Measurements from ENCODE around the gene TCTN3.

TCTN3 gene

GRCh38 chr10:95655571-95656290 lies 38.0 kb downstream of the TCTN3 start (continued):
- TF ChIP-seq HIC1 (tag by site-specific recombination; IDR thresholded peaks at IDR 0.05): no peak

- ChIA-PET CTCF (interaction anchor here (2.3 kb wide), 1 partner anchor 40 kb away, joined by 8 read pairs; the partner anchor contains the start of gene TCTN3), POLR2A (no interaction called here)
- Histone ChIP-seq H3K4me1 (ENCODE audit: control insufficient read depth, insufficient read depth, low read length) (no peaks in the 10 kb centered on the region; the same call in 1 of the 2 replicates), H3K9me3 (ENCODE audit: control insufficient read depth, insufficient read depth, low read depth, low read length) (no peaks in the 10 kb centered on the region), H3K4me3 (ENCODE audit: low read depth, low read length) (no peak overlapping the region), H3K27ac (ENCODE audit: extremely low read depth, low read depth, low read length) (no peak overlapping the region), H3K36me3 (ENCODE audit: control insufficient read depth in 2 of 2, insufficient read depth in 1 of 2, low read length in 2 of 2) (peaks cover 36 to 43% of the 10 kb centered on the region in 2 experiments)
- TF ChIP-seq PRDM1 (tag by site-specific recombination; IDR thresholded peaks at IDR 0.05) (no peak), ZNF280D (tag by site-specific recombination; IDR thresholded peaks at IDR 0.05) (no peak), ZBTB17 (tag by site-specific recombination; IDR thresholded peaks at IDR 0.05) (no peak), ZNF175 (tag by site-specific recombination; IDR thresholded peaks at IDR 0.05) (no peak), ZNF239 (tag by site-specific recombination; IDR thresholded peaks at IDR 0.05) (no peak), KLF9 (tag by site-specific recombination; IDR thresholded peaks at IDR 0.05; ENCODE audit: low read depth) (no peak), ZBTB20 (tag by site-specific recombination; IDR thresholded peaks at IDR 0.05) (no peak), ZNF561 (tag by site-specific recombination; IDR thresholded peaks at IDR 0.05; ENCODE audit: borderline replicate concordance) (no peak), ZNF184 (tag by site-specific recombination; IDR thresholded peaks at IDR 0.05) (no peak), ZNF571 (tag by site-specific recombination; IDR thresholded peaks at IDR 0.05) (no peak), IKZF3 (tag by site-specific recombination; IDR thresholded peaks at IDR 0.05) (no peak), HIC1 (tag by site-specific recombination; IDR thresholded peaks at IDR 0.05) (no peak)
These were observed 39.8 kb downstream of the TCTN3 start for GRCh38 chr10:95653895-95654294.

GRCh38 chr10:95651346-95652060 lies 42.2 kb downstream of the TCTN3 start:
- CTCF ChIA-PET: no interaction called here
- H3K9me3 ChIP-seq (ENCODE audit: control insufficient read depth, insufficient read depth, low read depth, low read length): no peaks in the 10 kb centered on the region
- POLR2A ChIA-PET: no interaction called here
- H3K36me3 ChIP-seq (ENCODE audit: control insufficient read depth in 2 of 2, insufficient read depth in 1 of 2, low read length in 2 of 2): peaks cover 39 to 67% of the 10 kb centered on the region in 2 experiments
- H3K4me3 ChIP-seq (ENCODE audit: low read depth, low read length): no peak overlapping the region
- H3K4me1 ChIP-seq (ENCODE audit: control insufficient read depth, insufficient read depth, low read length): no peaks in the 10 kb centered on the region; the same call in 1 of the 2 replicates
- no peak overlapping the region for H3K27ac ChIP-seq (ENCODE audit: extremely low read depth, low read depth, low read length)
- TF ChIP-seq ZSCAN16 (tag by site-specific recombination; IDR thresholded peaks at IDR 0.05) (no peak), ZNF121 (tag by site-specific recombination; IDR thresholded peaks at IDR 0.05) (no peak), TRIM28 (IDR thresholded peaks at IDR 0.05; ENCODE audit: borderline replicate concordance, low read length) (no peak; the same call in 1 of the 2 replicates), PRDM1 (tag by site-specific recombination; IDR thresholded peaks at IDR 0.05) (no peak), ZBTB20 (tag by site-specific recombination; IDR thresholded peaks at IDR 0.05) (no peak), ZNF639 (tag by site-specific recombination; IDR thresholded peaks at IDR 0.05) (no peak), ZNF138 (tag by site-specific recombination; IDR thresholded peaks at IDR 0.05; ENCODE audit: borderline replicate concordance) (no peak), ZNF626 (tag by site-specific recombination; IDR thresholded peaks at IDR 0.05) (no peak), GFI1B (tag by site-specific recombination; IDR thresholded peaks at IDR 0.05) (no peak), ZNF239 (tag by site-specific recombination; IDR thresholded peaks at IDR 0.05) (no peak), YY2 (tag by site-specific recombination; IDR thresholded peaks at IDR 0.05) (no peak), SETDB1 (IDR thresholded peaks at IDR 0.05; ENCODE audit: insufficient read length, low read length) (peak; percentile 49), ZNF747 (tag by site-specific recombination; IDR thresholded peaks at IDR 0.05) (no peak), ZNF37A (tag by site-specific recombination; IDR thresholded peaks at IDR 0.05) (no peak)

Data from HEK293 (cell line).